Activated naive CD4-positive, alpha-beta T cell treated with anti-CD3 and anti-CD28 coated beads, Interleukin-2, amount 10 ng/mL, durations not matched to agents 7 days and 5 days (primary cell): ENCODE data around the gene CRTC1.

Experiments used
- CTCF ChIA-PET: fragments of 350-600 bp; sonication (Branson Sonifier 250); formaldehyde crosslinking; loops from one replicate; lab custom pipeline; 2021; ENCODE audit warnings: antibody characterized with exemption; lab: Charles Lee
- DNase-seq: peaks from one replicate; pipeline ENCODE4 v3.0.0-alpha.2; 2020
- H3K27ac Mint-ChIP-seq: one replicate; pipeline ENCODE4 v1.8.0; 2021; ENCODE audit warnings: mild to moderate bottlenecking, moderate library complexity, mixed read lengths
- H3K27me3 Mint-ChIP-seq: one replicate; pipeline ENCODE4 v1.8.0; 2021; ENCODE audit warnings: mild to moderate bottlenecking, mixed read lengths
- H3K36me3 Mint-ChIP-seq: one replicate; pipeline ENCODE4 v1.8.0; 2021; ENCODE audit warnings: mixed read lengths
- H3K4me1 Mint-ChIP-seq: one replicate; pipeline ENCODE4 v1.8.0; 2021; ENCODE audit warnings: mixed read lengths
- H3K4me3 Mint-ChIP-seq: one replicate; pipeline ENCODE4 v1.8.0; 2021; ENCODE audit warnings: mild to moderate bottlenecking, moderate library complexity, mixed read lengths
- H3K9me3 Mint-ChIP-seq: one replicate; pipeline ENCODE4 v1.8.0; 2021; ENCODE audit warnings: mixed read lengths

Gene CRTC1

GRCh38 chr19:18659281-18660050 lies 24.0 kb upstream of the CRTC1 start:
- Mint-ChIP-seq H3K27me3 (no peaks in the 10 kb centered on the region), H3K27ac (no peak overlapping the region), H3K36me3 (no peaks in the 10 kb centered on the region), H3K4me3 (no peak overlapping the region), H3K9me3 (no peaks in the 10 kb centered on the region), H3K4me1 (peaks cover 8% of the 10 kb centered on the region)
- CTCF ChIA-PET: no interaction called here
- no peak for DNase-seq

- no peaks in the 10 kb centered on the region for H3K36me3 Mint-ChIP-seq
- no peak overlapping the region for H3K27ac Mint-ChIP-seq
- CTCF ChIA-PET: no interaction called here
- peaks cover 8% of the 10 kb centered on the region for H3K4me1 Mint-ChIP-seq
- no peaks in the 10 kb centered on the region for H3K9me3 Mint-ChIP-seq
- H3K27me3 Mint-ChIP-seq: no peaks in the 10 kb centered on the region
- no peak overlapping the region for H3K4me3 Mint-ChIP-seq
- DNase-seq: no peak
These were observed 23.2 kb upstream of the CRTC1 start for GRCh38 chr19:18660051-18660910.

GRCh38 chr19:18660939-18661670 lies 22.4 kb upstream of the CRTC1 start:
- CTCF ChIA-PET: interaction anchor here (0.9 kb wide), 1 partner anchor 14 kb away, joined by 3 read pairs; no protein-coding TSS in a partner anchor
- H3K9me3 Mint-ChIP-seq: no peaks in the 10 kb centered on the region
- H3K4me1 Mint-ChIP-seq: peaks cover 8% of the 10 kb centered on the region
- H3K27me3 Mint-ChIP-seq: no peaks in the 10 kb centered on the region
- H3K27ac Mint-ChIP-seq: no peak overlapping the region
- H3K36me3 Mint-ChIP-seq: no peaks in the 10 kb centered on the region
- no peak for DNase-seq
- H3K4me3 Mint-ChIP-seq: no peak overlapping the region

- CTCF ChIA-PET: no interaction called here
- DNase-seq: no peak
- Mint-ChIP-seq H3K9me3 (no peaks in the 10 kb centered on the region), H3K27me3 (no peaks in the 10 kb centered on the region), H3K4me3 (no peak overlapping the region), H3K36me3 (peaks cover 6% of the 10 kb centered on the region), H3K27ac (no peak overlapping the region), H3K4me1 (peaks cover 8% of the 10 kb centered on the region)
These were observed 20.3 kb upstream of the CRTC1 start for GRCh38 chr19:18662972-18663732.

GRCh38 chr19:18663940-18664530 lies 19.4 kb upstream of the CRTC1 start:
- no peaks in the 10 kb centered on the region for H3K27me3 Mint-ChIP-seq
- CTCF ChIA-PET: no interaction called here
- H3K36me3 Mint-ChIP-seq: peaks cover 6% of the 10 kb centered on the region
- peaks cover 8% of the 10 kb centered on the region for H3K4me1 Mint-ChIP-seq
- H3K27ac Mint-ChIP-seq: peak overlapping the region; percentile 79
- no peak overlapping the region for H3K4me3 Mint-ChIP-seq
- no peaks in the 10 kb centered on the region for H3K9me3 Mint-ChIP-seq
- DNase-seq: peak; percentile 35

GRCh38 chr19:18665771-18666202 lies 17.7 kb upstream of the CRTC1 start:
- Mint-ChIP-seq H3K36me3 (peaks cover 16% of the 10 kb centered on the region), H3K4me3 (no peak overlapping the region), H3K9me3 (no peaks in the 10 kb centered on the region), H3K27ac (no peak overlapping the region), H3K4me1 (peaks cover 8% of the 10 kb centered on the region), H3K27me3 (no peaks in the 10 kb centered on the region)
- no peak for DNase-seq
- CTCF ChIA-PET: no interaction called here

- Mint-ChIP-seq H3K4me1 (peaks cover 8% of the 10 kb centered on the region), H3K36me3 (peaks cover 16% of the 10 kb centered on the region), H3K27ac (no peak overlapping the region), H3K27me3 (no peaks in the 10 kb centered on the region), H3K9me3 (no peaks in the 10 kb centered on the region), H3K4me3 (no peak overlapping the region)
- DNase-seq: no peak
- CTCF ChIA-PET: no interaction called here
These were observed 17.2 kb upstream of the CRTC1 start for GRCh38 chr19:18666317-18666716.

GRCh38 chr19:18666784-18667183 lies 16.7 kb upstream of the CRTC1 start:
- Mint-ChIP-seq H3K4me3 (no peak overlapping the region), H3K36me3 (peaks cover 16% of the 10 kb centered on the region), H3K27me3 (no peaks in the 10 kb centered on the region), H3K9me3 (no peaks in the 10 kb centered on the region), H3K27ac (no peak overlapping the region), H3K4me1 (peaks cover 8% of the 10 kb centered on the region)
- no peak for DNase-seq
- CTCF ChIA-PET: no interaction called here

GRCh38 chr19:18667531-18668251 lies 15.8 kb upstream of the CRTC1 start:
- H3K9me3 Mint-ChIP-seq: no peaks in the 10 kb centered on the region
- peaks cover 16% of the 10 kb centered on the region for H3K36me3 Mint-ChIP-seq
- H3K27ac Mint-ChIP-seq: no peak overlapping the region
- DNase-seq: no peak
- CTCF ChIA-PET: no interaction called here
- H3K4me3 Mint-ChIP-seq: no peak overlapping the region
- no peaks in the 10 kb centered on the region for H3K27me3 Mint-ChIP-seq
- peaks cover 8% of the 10 kb centered on the region for H3K4me1 Mint-ChIP-seq

GRCh38 chr19:18668252-18668631 lies 15.2 kb upstream of the CRTC1 start:
- Mint-ChIP-seq H3K9me3 (no peaks in the 10 kb centered on the region), H3K27me3 (no peaks in the 10 kb centered on the region), H3K4me1 (peaks cover 8% of the 10 kb centered on the region), H3K4me3 (no peak overlapping the region), H3K36me3 (peaks cover 16% of the 10 kb centered on the region), H3K27ac (no peak overlapping the region)
- no peak for DNase-seq
- CTCF ChIA-PET: no interaction called here

- Mint-ChIP-seq H3K9me3 (no peaks in the 10 kb centered on the region), H3K27ac (no peak overlapping the region), H3K36me3 (peaks cover 16% of the 10 kb centered on the region), H3K4me3 (no peak overlapping the region), H3K27me3 (no peaks in the 10 kb centered on the region), H3K4me1 (peaks cover 4% of the 10 kb centered on the region)
- DNase-seq: no peak
- CTCF ChIA-PET: no interaction called here
These were observed 14.5 kb upstream of the CRTC1 start for GRCh38 chr19:18668744-18669523.

- H3K4me3 Mint-ChIP-seq: no peak overlapping the region
- no peaks in the 10 kb centered on the region for H3K4me1 Mint-ChIP-seq
- H3K9me3 Mint-ChIP-seq: no peaks in the 10 kb centered on the region
- no peaks in the 10 kb centered on the region for H3K27me3 Mint-ChIP-seq
- DNase-seq: no peak
- no peak overlapping the region for H3K27ac Mint-ChIP-seq
- CTCF ChIA-PET: no interaction called here
- peaks cover 16% of the 10 kb centered on the region for H3K36me3 Mint-ChIP-seq
These were observed 14.0 kb upstream of the CRTC1 start for GRCh38 chr19:18669524-18669817.
